LNCaP clone FGC (cell line): ENCODE measurements around the gene SAPCD1.
"Not testable (repeated sequence)": the region's sequence is repeated elsewhere in the genome, so short reads cannot be mapped to it uniquely, and the experiment has no call there.

Experiments
- DNase-seq: peaks from one replicate; pipeline ENCODE4 v3.0.0-alpha.2; 2011; ENCODE audit warnings: low read depth
- H3K4me3 ChIP-seq: 2 replicates; pipeline ENCODE4 v1.5.1; 2011; ENCODE audit warnings: mild to moderate bottlenecking, low read depth, low read length, control low read depth
- CTCF ChIP-seq: IDR thresholded peaks from 2 replicates; pipeline ENCODE4 v1.5.1; 2012; ENCODE audit warnings: mild to moderate bottlenecking; ENCODE audit not compliant: control insufficient read depth, insufficient read depth; ENCODE audit errors: extremely low read depth

SAPCD1 gene

GRCh38 chr6:31784098-31784925 lies 21.9 kb downstream of the SAPCD1 start:
- no peak for TF ChIP-seq CTCF
- no peak for DNase-seq
- H3K4me3 ChIP-seq, result no peak overlapping the region

GRCh38 chr6:31785475-31785874 lies 23.0 kb downstream of the SAPCD1 start:
- no peak for TF ChIP-seq CTCF

DNA sequence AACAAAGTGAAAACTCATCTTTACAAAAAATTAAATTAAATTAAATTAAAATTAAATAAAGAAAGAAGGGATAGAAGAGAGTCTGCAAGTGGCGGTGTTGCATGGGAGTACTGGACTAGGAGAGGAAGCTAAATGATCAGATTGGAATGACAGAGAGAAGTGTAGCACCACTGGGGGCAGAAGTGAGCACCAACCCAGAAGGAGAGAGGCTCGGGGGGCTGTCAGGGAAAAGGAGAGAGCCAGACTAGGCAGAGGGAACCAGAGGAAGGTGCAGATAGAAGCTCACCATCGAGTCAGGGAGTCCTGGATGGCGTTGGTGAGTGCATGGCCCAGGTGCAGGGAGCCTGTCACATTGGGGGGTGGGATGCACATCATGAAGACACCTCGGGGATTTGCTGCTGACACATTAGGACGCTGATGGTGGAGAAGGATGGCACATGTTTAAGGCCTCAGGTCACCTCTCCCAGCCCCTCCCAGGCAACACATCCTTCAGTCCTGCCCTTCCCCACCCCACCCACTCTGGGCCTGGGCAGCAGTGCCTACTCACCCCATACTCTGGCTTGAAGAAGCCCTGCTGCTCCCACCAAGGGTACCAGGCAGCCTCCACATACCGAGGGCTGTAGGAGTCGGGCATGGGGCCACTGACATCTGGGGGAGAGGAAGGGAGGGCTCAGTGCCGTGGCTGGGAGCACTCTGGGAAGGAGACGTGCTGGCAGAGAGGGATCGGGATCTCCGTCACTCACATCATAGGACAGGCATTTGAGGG lies 29.1 kb downstream of the SAPCD1 start:
- DNase-seq, result no peak
- no peak overlapping the region for H3K4me3 ChIP-seq
- peak; percentile 57 for TF ChIP-seq CTCF

More at GRCh38 chr6:31785475-31785874, 23.0 kb downstream of the SAPCD1 start:
- no peak overlapping the region for H3K4me3 ChIP-seq
- no peak for DNase-seq

- H3K4me3 ChIP-seq, result no peak overlapping the region
- no peak for TF ChIP-seq CTCF
- no peak for DNase-seq
Observed at GRCh38 chr6:31792090-31792374, 29.6 kb downstream of the SAPCD1 start.

DNA sequence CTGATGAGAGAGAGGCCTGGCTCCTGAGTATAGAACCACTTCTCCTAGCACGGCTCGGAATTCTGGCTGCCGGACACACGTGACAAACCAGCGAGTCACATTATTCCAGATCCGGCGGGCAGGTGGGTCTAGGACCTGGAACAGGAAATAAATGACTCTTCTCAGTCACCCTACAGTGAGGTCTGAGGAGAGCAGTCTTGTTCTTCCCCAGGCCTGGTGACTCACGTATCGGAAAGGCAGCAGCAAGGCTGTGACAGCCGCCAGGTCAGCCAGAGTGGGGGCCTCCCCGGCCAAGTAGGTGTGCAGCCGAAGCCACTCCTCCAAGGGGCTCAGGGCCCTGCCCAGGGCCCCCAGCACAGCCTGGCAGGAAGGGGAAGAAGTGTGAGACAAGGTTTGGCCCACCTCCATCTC lies 30.3 kb downstream of the SAPCD1 start:
- DNase-seq, result no peak
- TF ChIP-seq CTCF, result no peak

GRCh38 chr6:31793927-31794245 lies 31.4 kb downstream of the SAPCD1 start:
- peak overlapping the region; percentile 99 for H3K4me3 ChIP-seq
- DNase-seq, result not testable (repeated sequence)

More for the DNA sequence above, 30.3 kb downstream of the SAPCD1 start:
- no peak overlapping the region for H3K4me3 ChIP-seq

DNA sequence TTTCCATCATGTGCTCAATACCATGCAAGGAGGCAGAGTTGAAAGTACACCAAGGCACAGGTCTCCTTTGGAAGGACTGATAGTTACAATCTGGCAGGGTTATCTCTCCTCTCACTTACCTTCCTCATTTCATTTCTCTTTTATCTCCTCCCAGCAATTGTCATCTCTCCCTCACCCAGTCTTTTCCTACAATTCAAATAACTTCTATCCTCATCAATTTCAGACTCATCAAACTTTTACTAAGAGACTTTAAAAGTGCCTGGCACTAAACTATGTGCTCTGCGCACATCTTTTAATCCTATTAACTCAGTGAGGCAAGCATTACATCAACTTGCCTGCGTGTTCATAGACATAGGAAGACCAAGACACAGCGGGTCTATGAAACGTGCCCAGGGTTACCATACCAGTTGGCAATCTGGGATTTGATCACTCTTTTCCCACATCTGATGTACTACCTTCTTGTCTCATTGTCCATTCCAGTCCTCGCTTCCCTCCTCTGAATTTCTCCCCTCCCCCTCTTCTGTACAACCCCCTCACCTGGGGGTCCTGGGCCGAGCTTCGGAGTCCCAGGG lies 31.9 kb downstream of the SAPCD1 start:
- H3K4me3 ChIP-seq, result peak overlapping the region; percentile 99
- no peak for DNase-seq
- TF ChIP-seq CTCF, result no peak
